ENCODE data around the gene TUBB4B.

TUBB4B gene

DNA sequence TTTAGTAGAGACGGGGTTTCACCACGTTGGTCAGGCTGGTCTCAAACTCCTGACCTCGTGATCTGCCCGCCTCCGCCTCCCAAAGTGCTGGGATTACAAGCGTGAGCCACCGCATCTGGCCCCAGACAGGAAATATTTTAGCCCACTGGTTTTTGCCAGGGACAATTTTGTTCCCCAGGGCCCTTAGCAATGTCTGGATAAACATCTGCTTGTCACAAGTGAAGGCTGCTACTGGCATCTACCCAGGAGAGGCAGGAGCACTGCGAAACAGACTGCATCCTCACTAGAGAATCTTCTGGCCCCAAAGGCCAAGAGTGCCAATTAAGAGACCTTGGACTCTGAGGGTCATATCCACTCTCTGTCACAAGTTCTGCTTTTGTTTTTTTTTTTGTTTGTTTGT lies 38.1 kb upstream of the TUBB4B start:
- TF ChIP-seq, protein P1, sequence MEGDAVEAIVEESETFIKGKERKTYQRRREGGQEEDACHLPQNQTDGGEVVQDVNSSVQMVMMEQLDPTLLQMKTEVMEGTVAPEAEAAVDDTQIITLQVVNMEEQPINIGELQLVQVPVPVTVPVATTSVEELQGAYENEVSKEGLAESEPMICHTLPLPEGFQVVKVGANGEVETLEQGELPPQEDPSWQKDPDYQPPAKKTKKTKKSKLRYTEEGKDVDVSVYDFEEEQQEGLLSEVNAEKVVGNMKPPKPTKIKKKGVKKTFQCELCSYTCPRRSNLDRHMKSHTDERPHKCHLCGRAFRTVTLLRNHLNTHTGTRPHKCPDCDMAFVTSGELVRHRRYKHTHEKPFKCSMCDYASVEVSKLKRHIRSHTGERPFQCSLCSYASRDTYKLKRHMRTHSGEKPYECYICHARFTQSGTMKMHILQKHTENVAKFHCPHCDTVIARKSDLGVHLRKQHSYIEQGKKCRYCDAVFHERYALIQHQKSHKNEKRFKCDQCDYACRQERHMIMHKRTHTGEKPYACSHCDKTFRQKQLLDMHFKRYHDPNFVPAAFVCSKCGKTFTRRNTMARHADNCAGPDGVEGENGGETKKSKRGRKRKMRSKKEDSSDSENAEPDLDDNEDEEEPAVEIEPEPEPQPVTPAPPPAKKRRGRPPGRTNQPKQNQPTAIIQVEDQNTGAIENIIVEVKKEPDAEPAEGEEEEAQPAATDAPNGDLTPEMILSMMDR (IDR thresholded peaks at IDR 0.05; ENCODE audit: low read depth, low read length): no peak
- H3K4me3 ChIP-seq (ENCODE audit: low read depth, low read length): no peak overlapping the region

DNA sequence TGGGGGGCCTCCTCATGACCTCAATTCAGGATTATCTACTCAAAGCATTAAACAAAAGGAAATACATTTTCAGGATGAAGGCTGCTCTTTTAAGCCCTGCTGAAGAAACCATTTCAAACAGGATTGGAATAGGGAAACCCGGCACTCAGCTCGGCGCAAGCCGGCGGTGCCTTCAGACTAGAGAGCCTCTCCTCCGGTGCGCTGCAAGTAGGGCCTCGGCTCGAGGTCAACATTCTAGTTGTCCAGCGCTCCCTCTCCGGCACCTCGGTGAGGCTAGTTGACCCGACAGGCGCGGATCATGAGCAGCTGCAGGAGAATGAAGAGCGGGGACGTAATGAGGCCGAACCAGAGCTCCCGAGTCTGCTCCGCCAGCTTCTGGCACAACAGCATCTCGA lies 36.4 kb upstream of the TUBB4B start:
- peak overlapping the region; percentile 95 for H3K4me3 ChIP-seq (ENCODE audit: low read depth, low read length)
- TF ChIP-seq, protein P1 (IDR thresholded peaks at IDR 0.05; ENCODE audit: low read depth, low read length): no peak

DNA sequence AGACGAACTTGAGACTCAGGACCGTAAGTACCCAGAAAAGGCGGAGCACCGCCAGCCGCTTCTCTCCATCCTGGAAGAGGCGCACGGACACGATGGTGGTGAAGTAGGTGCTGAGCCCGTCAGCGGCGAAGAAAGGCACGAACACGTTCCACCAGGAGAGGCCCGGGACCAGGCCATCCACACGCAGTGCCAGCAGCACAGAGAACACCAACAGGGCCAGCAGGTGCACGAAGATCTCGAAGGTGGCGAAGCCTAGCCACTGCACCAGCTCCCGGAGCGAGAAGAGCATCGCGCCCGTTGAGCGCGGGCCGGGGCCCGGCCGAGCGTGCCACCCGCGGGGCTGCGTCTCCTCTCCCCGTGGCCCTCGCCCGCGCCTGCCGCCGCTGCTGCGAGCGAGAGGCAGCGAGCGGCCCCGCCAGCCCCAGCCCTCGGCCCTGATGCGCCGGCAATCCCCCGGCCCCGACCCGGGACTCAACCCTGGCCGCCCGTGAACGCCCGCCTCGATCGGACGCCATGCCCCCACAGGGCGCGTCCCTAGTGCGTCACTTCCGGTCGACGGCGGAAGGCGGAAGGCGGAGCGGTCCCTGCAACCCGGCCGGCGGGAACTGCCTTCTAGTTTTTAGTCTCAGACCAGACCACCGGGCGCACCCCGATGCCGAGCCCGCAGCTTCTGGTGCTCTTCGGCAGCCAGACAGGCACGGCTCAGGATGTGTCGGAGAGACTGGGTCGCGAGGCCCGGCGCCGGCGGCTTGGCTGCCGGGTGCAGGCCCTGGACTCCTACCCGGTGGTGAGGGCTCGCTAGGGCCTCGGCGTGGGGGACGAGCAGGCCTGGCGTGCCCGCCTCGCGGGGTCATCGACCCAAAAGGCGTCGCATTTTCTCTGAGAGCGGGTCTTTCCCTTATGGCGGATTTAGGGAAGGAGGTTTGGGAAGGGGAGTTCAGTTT lies 35.7 kb upstream of the TUBB4B start, which contains the start of the genes NDOR1 and TMEM203:
NDOR1 (plus strand) TSS at position 575 of the 944 bp plus-strand sequence; CDS start at position 653, 78 bp downstream.
TMEM203 (minus strand) TSS at position 523 of the 944 bp plus-strand sequence; CDS start at position 289, 234 bp downstream.
- TF ChIP-seq, protein P1 (IDR thresholded peaks at IDR 0.05; ENCODE audit: low read depth, low read length): no peak
- peak within 1 kb of the TSS; percentile 95 for H3K4me3 ChIP-seq (ENCODE audit: low read depth, low read length)

DNA sequence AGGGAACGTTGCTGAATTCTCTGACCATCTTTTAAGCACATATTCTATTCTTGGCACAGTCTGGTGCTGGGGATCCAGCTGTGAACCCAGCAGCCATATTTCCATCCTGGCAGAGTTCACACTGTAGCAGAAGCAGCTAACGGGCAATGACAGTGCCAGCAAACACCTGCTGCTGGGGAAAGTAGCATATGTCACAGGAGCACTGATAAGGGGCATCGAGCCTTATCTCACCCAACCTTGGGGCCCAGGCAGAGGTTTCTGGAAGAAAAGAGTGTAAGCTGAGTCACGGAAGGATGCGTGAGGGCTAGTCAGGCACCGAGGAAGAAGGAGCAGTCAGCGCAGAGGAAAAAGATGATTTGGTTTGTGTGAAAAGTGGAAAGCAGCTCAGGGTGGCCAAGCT lies 34.5 kb upstream of the TUBB4B start:
- peak overlapping the region; percentile 95 for H3K4me3 ChIP-seq (ENCODE audit: low read depth, low read length)

DNA sequence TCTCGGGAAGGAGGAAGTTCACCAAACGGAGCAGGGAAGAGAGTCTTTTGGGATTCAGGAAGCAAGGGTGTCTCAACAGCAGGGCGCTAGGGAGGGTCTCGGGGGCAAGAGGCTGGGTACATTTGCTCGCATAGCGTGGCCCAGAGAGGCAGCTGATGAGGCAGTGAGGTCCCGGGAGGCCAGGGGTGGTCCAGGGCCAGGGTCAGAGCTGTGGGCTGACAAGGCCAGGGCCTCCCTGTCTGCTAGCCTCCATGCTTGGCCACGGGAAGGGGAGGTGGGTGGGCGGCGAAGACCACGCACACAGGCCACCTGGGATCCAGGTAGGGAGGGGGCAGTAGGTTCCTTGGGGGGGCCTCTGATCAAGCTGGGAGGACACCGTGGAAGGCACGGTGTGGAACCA lies 29.6 kb upstream of the TUBB4B start:
- TF ChIP-seq, protein P1 (IDR thresholded peaks at IDR 0.05; ENCODE audit: low read depth, low read length): no peak

More for the DNA sequence above, 34.5 kb upstream of the TUBB4B start:
- TF ChIP-seq, protein P1 (IDR thresholded peaks at IDR 0.05; ENCODE audit: low read depth, low read length): no peak

DNA sequence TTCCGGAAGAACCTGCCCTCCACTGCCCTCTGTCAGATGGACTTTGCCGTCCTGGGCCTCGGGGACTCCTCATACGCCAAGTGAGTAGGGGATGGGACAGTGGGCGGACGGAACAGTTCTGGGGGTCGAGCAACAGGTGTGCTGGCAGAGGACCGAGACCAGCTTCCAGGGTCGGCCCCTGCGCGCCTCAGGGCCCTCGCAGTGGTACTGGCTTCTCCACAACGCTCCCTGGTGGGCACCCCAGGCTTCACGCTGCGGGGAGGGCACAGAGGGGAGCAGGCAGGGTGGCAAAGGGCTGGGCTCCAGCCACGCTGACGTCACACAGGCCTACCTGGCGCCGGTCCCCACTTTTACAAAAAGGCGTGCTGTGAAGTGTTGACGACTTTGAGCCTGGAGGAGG lies 28.6 kb upstream of the TUBB4B start:
- TF ChIP-seq, protein P1 (IDR thresholded peaks at IDR 0.05; ENCODE audit: low read depth, low read length): no peak
- no peak overlapping the region for H3K4me3 ChIP-seq (ENCODE audit: low read depth, low read length)

More for the DNA sequence above, 29.6 kb upstream of the TUBB4B start:
- H3K4me3 ChIP-seq (ENCODE audit: low read depth, low read length): no peak overlapping the region
